Chondrocyte (in vitro differentiated cells): Measurements from ENCODE around the gene TRAPPC10. TPM values are rescaled to one million over a fixed set of nuclear protein-coding genes. Genes with fewer than 3 reads are reported as not detected.
"Not testable (repeated sequence)": the region's sequence is repeated elsewhere in the genome, so short reads cannot be mapped to it uniquely, and the experiment has no call there.

Source experiments
- DNase-seq: peaks from one replicate; pipeline ENCODE4 v3.0.0; 2021; ENCODE audit warnings: mixed read lengths, low spot score
- H3K27ac Mint-ChIP-seq: one replicate; pipeline ENCODE4 v1.8.0; 2021; ENCODE audit warnings: mild to moderate bottlenecking, moderate library complexity, mixed read lengths; ENCODE audit not compliant: unreplicated experiment
- H3K27me3 Mint-ChIP-seq: 2 replicates; pipeline ENCODE4 v1.8.0; 2021; ENCODE audit warnings: low read depth, mixed read lengths
- H3K36me3 Mint-ChIP-seq: 2 replicates; pipeline ENCODE4 v1.8.0; 2021; ENCODE audit warnings: low read depth, mixed read lengths
- H3K4me1 Mint-ChIP-seq: 2 replicates; pipeline ENCODE4 v1.8.0; 2021; ENCODE audit warnings: low read depth, mild to moderate bottlenecking, mixed read lengths
- H3K4me3 Mint-ChIP-seq: one replicate; pipeline ENCODE4 v1.8.0; 2021; ENCODE audit warnings: mild to moderate bottlenecking, moderate library complexity, mixed read lengths; ENCODE audit not compliant: unreplicated experiment
- H3K9me3 Mint-ChIP-seq: 2 replicates; pipeline ENCODE4 v1.8.0; 2021; ENCODE audit warnings: low read depth, mixed read lengths
- total RNA-seq: library from RNA; stranded (reverse); gene quantifications from 3 replicates; pipeline ENCODE4 v1.2.1, GENCODE V29; 2021

TRAPPC10 gene
- total RNA-seq, 1 donor from 2014 or later: 31.0 TPM

GRCh38 chr21:44140552-44140932 lies 128.4 kb downstream of the TRAPPC10 start:
- H3K9me3 Mint-ChIP-seq, H3K36me3 Mint-ChIP-seq, H3K4me1 Mint-ChIP-seq: not testable (repeated sequence)

GRCh38 chr21:44142470-44142869 lies 130.4 kb downstream of the TRAPPC10 start:
- H3K4me1 Mint-ChIP-seq, H3K4me3 Mint-ChIP-seq, H3K36me3 Mint-ChIP-seq, DNase-seq, H3K9me3 Mint-ChIP-seq, H3K27me3 Mint-ChIP-seq, H3K27ac Mint-ChIP-seq: not testable (repeated sequence)

More at GRCh38 chr21:44140552-44140932, 128.4 kb downstream of the TRAPPC10 start:
- DNase-seq, H3K4me3 Mint-ChIP-seq, H3K27ac Mint-ChIP-seq, H3K27me3 Mint-ChIP-seq: not testable (repeated sequence)

GRCh38 chr21:44143380-44143779 lies 131.3 kb downstream of the TRAPPC10 start:
- H3K27ac Mint-ChIP-seq, H3K27me3 Mint-ChIP-seq, H3K4me3 Mint-ChIP-seq, H3K36me3 Mint-ChIP-seq, H3K9me3 Mint-ChIP-seq, H3K4me1 Mint-ChIP-seq, DNase-seq: not testable (repeated sequence)

- H3K27me3 Mint-ChIP-seq, H3K27ac Mint-ChIP-seq, H3K4me3 Mint-ChIP-seq, DNase-seq, H3K36me3 Mint-ChIP-seq, H3K4me1 Mint-ChIP-seq, H3K9me3 Mint-ChIP-seq: not testable (repeated sequence)
Observed at GRCh38 chr21:44143996-44144395, 131.9 kb downstream of the TRAPPC10 start.

GRCh38 chr21:44144784-44145602 lies 132.9 kb downstream of the TRAPPC10 start:
- H3K27ac Mint-ChIP-seq, DNase-seq, H3K9me3 Mint-ChIP-seq, H3K36me3 Mint-ChIP-seq, H3K27me3 Mint-ChIP-seq, H3K4me1 Mint-ChIP-seq, H3K4me3 Mint-ChIP-seq: not testable (repeated sequence)

- H3K4me3 Mint-ChIP-seq, H3K4me1 Mint-ChIP-seq, DNase-seq: not testable (repeated sequence)
Observed at GRCh38 chr21:44145616-44146015, 133.5 kb downstream of the TRAPPC10 start.

GRCh38 chr21:44147108-44147507 lies 135.0 kb downstream of the TRAPPC10 start:
- H3K36me3 Mint-ChIP-seq, H3K9me3 Mint-ChIP-seq, H3K27ac Mint-ChIP-seq, H3K27me3 Mint-ChIP-seq, H3K4me3 Mint-ChIP-seq, H3K4me1 Mint-ChIP-seq, DNase-seq: not testable (repeated sequence)

More at GRCh38 chr21:44145616-44146015, 133.5 kb downstream of the TRAPPC10 start:
- not testable (repeated sequence) for H3K27ac Mint-ChIP-seq, H3K27me3 Mint-ChIP-seq, H3K9me3 Mint-ChIP-seq, H3K36me3 Mint-ChIP-seq

- not testable (repeated sequence) for H3K27ac Mint-ChIP-seq, H3K9me3 Mint-ChIP-seq, H3K4me3 Mint-ChIP-seq, H3K27me3 Mint-ChIP-seq, H3K36me3 Mint-ChIP-seq, H3K4me1 Mint-ChIP-seq, DNase-seq
Observed at GRCh38 chr21:44150255-44150654, 138.1 kb downstream of the TRAPPC10 start.

- not testable (repeated sequence) for H3K27ac Mint-ChIP-seq, H3K9me3 Mint-ChIP-seq, H3K4me1 Mint-ChIP-seq, H3K27me3 Mint-ChIP-seq, DNase-seq, H3K4me3 Mint-ChIP-seq, H3K36me3 Mint-ChIP-seq
Observed at GRCh38 chr21:44153214-44153888, 141.2 kb downstream of the TRAPPC10 start.

- not testable (repeated sequence) for DNase-seq, H3K36me3 Mint-ChIP-seq, H3K4me3 Mint-ChIP-seq, H3K9me3 Mint-ChIP-seq, H3K4me1 Mint-ChIP-seq, H3K27ac Mint-ChIP-seq, H3K27me3 Mint-ChIP-seq
Observed at GRCh38 chr21:44153889-44154228, 141.8 kb downstream of the TRAPPC10 start.

GRCh38 chr21:44154816-44155230 lies 142.7 kb downstream of the TRAPPC10 start:
- not testable (repeated sequence) for H3K36me3 Mint-ChIP-seq, H3K4me3 Mint-ChIP-seq, H3K4me1 Mint-ChIP-seq, H3K9me3 Mint-ChIP-seq, H3K27ac Mint-ChIP-seq, H3K27me3 Mint-ChIP-seq, DNase-seq

GRCh38 chr21:44155231-44155993 lies 143.3 kb downstream of the TRAPPC10 start:
- DNase-seq, H3K9me3 Mint-ChIP-seq, H3K4me1 Mint-ChIP-seq, H3K4me3 Mint-ChIP-seq, H3K36me3 Mint-ChIP-seq, H3K27ac Mint-ChIP-seq, H3K27me3 Mint-ChIP-seq: not testable (repeated sequence)
